Left ventricle myocardium inferior (tissue), 1 donor: ENCODE results near the gene OPN1SW. TPM values are rescaled to one million over a fixed set of nuclear protein-coding genes. Genes with fewer than 3 reads are reported as not detected.

Source experiments
- DNase-seq: peaks from one replicate; pipeline ENCODE4 v3.0.0-alpha.2; 2020
- H3K27ac ChIP-seq: fragments of 200-600 bp; replicated peaks from 2 replicates; pipeline ENCODE4 v1.8.0; 2021
- H3K27me3 ChIP-seq: fragments of 200-600 bp; 2 replicates; pipeline ENCODE4 v1.8.0; 2021; ENCODE audit warnings: low read depth
- H3K36me3 ChIP-seq: fragments of 200-600 bp; 2 replicates; pipeline ENCODE4 v1.8.0; 2021
- H3K4me1 ChIP-seq: fragments of 200-600 bp; 2 replicates; pipeline ENCODE4 v1.8.0; 2021
- H3K4me3 ChIP-seq: fragments of 200-600 bp; 2 replicates; pipeline ENCODE4 v1.8.0; 2021; ENCODE audit warnings: mild to moderate bottlenecking, moderate library complexity
- H3K9me3 ChIP-seq: fragments of 200-600 bp; replicated peaks from 2 replicates; pipeline ENCODE4 v1.8.0; 2021
- intact Hi-C: fragments of 100-400 bp; cut with micrococcal nuclease; formaldehyde crosslinking; loops from one replicate; pipeline ENCODE4 v1.11.0; 2022
- total RNA-seq: library from RNA; stranded (reverse); fragmentation: NEBNext Ultra II Directional; extraction: Animal tissue kit (Norgen Biotek cat#: 25700); gene quantifications from one replicate; pipeline ENCODE4 v1.2.1, GENCODE V29; 2021
- TF ChIP-seq, protein P1 (sequence below): fragments of 200-600 bp; IDR thresholded peaks from 2 replicates; pipeline ENCODE4 v1.8.0; 2021; ENCODE audit warnings: antibody characterized with exemption, mild to moderate bottlenecking, borderline replicate concordance
- donor health status: DM: no; HTN: yes; CAD: no; lungs with severe emphysema.

The OPN1SW gene
- total RNA-seq, 1 donor from 2014 or later = not detected

DNA sequence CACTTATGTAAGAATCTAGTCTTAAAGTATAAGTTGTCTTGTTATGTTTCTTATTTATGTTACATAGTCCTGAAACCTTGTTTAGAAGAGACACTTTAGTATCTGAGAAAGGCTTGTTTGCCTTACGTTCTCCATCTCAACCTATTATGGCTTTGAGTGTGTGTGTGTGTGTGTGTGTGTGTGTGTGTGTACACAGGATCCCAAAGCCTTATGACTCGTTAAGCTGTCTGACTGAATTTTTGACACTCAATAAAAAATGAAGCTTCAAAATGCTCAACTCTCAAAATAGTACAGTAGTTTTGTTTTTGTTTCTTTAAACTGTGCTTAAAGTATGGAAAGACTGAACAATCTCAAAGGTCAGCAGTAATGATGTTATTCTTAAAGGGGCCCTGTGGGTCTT is 18.4 kb downstream of the OPN1SW start:
- no peak for DNase-seq
- Histone ChIP-seq H3K4me1 (peaks cover 49% of the 10 kb centered on the region), H3K4me3 (no peak overlapping the region), H3K27ac (peak overlapping the region; percentile 58), H3K27me3 (no peaks in the 10 kb centered on the region), H3K36me3 (peaks cover 61% of the 10 kb centered on the region), H3K9me3 (no peaks in the 10 kb centered on the region)
- intact Hi-C loops = no loop called here
- TF ChIP-seq, protein P1, sequence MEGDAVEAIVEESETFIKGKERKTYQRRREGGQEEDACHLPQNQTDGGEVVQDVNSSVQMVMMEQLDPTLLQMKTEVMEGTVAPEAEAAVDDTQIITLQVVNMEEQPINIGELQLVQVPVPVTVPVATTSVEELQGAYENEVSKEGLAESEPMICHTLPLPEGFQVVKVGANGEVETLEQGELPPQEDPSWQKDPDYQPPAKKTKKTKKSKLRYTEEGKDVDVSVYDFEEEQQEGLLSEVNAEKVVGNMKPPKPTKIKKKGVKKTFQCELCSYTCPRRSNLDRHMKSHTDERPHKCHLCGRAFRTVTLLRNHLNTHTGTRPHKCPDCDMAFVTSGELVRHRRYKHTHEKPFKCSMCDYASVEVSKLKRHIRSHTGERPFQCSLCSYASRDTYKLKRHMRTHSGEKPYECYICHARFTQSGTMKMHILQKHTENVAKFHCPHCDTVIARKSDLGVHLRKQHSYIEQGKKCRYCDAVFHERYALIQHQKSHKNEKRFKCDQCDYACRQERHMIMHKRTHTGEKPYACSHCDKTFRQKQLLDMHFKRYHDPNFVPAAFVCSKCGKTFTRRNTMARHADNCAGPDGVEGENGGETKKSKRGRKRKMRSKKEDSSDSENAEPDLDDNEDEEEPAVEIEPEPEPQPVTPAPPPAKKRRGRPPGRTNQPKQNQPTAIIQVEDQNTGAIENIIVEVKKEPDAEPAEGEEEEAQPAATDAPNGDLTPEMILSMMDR = no peak

DNA sequence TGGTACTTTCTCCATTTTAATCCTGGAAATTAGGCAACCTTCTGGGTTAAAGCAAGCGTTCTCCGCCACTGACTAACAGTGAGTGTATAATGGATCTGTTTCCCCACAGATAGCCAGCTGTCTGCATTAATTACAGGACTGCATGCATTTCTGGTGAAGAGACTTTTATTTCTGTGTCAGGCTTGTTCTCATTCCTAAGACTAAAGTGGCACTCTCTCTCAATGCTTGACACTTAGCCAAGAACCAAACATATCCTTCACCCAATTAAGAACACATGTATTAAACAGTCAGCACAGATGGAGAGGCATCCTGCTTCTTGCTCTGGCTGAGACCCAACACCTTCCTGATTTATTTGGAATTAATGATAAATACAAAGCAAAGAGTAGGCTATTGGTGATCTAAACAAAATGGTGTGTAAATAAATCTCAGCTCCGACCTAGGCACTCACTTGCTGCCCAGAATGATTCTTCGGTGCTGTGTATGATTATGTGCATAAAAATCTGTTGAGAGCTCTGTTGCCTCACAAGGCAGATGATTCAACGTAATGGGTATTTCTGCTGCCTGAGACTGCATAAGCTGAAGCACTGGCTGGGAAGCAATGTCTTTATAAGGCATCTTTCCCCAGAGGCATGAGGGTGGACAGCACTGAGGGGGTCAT is 19.6 kb downstream of the OPN1SW start:
- Histone ChIP-seq H3K36me3 (peaks cover 49% of the 10 kb centered on the region), H3K4me3 (no peak overlapping the region), H3K27me3 (no peaks in the 10 kb centered on the region), H3K4me1 (peaks cover 61% of the 10 kb centered on the region), H3K9me3 (no peaks in the 10 kb centered on the region), H3K27ac (peak overlapping the region; percentile 58)
- intact Hi-C loops = no loop called here
- TF ChIP-seq, protein P1 = no peak
- no peak for DNase-seq

DNA sequence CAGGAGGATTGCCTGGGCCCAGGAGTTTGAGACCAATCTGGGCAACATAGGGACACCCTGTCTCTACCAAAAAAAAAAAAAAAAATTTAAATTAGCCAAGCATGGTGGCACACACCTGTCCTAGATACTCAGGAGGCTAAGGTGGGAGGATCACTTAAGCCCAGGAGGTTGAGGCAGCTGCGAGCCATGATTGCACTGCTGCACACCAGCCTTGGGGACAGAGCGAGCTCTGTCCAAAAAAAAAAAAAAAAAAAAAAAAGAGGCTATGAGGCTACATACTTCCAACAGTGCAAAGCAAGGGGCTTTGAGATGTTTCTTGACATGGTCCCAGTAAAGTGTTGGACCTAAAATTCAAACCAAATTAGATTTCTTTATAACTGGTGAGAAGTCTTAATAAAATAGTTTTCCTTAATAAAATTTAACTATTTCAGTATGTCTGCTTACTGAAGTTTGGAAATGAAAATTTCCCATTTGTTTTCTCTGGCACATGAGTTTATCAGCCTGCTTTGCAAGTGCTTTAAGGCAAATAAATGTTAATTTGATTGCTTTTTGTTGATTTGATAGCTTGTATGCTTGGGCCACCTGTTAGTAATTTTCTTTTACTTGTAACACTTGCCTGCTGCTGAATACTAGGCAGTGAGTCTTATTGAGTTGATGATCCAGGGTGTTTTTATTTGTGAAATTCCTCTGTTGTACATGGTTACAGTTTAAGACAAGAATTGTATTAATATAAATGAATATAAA is 20.3 kb downstream of the OPN1SW start:
- no peaks in the 10 kb centered on the region for H3K9me3 ChIP-seq
- TF ChIP-seq, protein P1 = no peak
- H3K27me3 ChIP-seq = no peaks in the 10 kb centered on the region
- H3K36me3 ChIP-seq = peaks cover 49% of the 10 kb centered on the region
- no peak overlapping the region for H3K4me3 ChIP-seq
- intact Hi-C loops = no loop called here
- no peak for DNase-seq
- peak overlapping the region; percentile 58 for H3K27ac ChIP-seq
- H3K4me1 ChIP-seq = peaks cover 61% of the 10 kb centered on the region

DNA sequence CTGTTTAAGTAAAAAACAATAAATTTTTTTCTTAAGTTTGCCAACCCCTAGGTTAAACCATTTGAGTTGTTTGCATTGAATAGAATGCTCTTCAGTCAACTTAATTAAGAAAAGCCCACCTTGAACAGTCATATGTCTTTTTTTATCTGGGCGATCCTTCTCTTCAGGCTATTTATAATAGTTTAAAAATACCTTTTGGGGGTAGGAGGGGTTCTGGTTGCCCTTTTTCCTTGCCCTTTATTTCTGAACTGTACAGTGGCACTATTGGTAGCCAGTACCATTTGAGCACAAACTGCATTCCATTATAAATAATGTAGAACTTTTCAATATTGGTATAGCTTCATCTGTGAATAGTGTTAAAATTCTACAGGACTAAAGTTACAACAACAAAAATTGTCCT is 23.3 kb downstream of the OPN1SW start:
- intact Hi-C loops = no loop called here
- Histone ChIP-seq H3K27me3 (no peaks in the 10 kb centered on the region), H3K27ac (peak overlapping the region; percentile 57), H3K9me3 (no peaks in the 10 kb centered on the region), H3K4me3 (peak overlapping the region; percentile 20), H3K36me3 (peaks cover 53% of the 10 kb centered on the region), H3K4me1 (peaks cover 76% of the 10 kb centered on the region)
- TF ChIP-seq, protein P1 = no peak
- DNase-seq = no peak

DNA sequence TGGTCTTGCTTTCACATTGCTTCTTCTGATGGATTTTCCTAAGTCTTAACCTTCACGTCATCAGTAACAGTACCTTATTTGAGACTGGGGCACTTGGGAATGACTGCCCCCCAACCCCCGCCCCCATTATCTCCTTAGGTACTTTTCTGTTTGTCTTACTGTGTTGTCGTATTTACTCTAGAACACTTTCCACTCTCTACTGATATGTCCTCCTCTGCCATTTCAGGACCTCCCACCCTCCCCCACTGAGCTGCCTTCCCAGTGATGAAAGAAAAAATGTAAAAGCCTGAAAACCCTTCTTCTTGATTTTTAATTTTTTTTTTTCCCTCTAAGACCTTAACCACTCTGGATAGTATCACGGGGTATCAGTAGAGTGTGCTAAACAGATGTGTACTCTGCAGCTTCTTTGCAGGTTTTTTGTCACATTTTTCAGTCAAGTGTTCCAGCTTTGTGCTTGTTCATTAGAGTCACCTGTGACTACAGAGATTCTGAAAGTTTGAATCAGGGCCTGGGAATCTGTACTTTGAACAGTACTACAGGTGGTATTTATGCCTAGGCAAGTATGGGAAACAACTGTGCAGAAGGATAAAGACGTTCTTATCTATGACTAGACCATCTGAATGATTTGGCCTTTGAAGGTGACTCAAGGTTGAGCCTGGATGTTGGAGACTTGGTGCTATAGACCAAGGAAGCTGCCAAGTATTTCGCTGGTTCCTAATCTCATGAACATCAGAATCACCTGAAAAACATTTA is 28.1 kb downstream of the OPN1SW start:
- no peaks in the 10 kb centered on the region for H3K27me3 ChIP-seq
- intact Hi-C loops = no loop called here
- peaks cover 27% of the 10 kb centered on the region for H3K36me3 ChIP-seq
- H3K27ac ChIP-seq = no peak overlapping the region
- H3K4me3 ChIP-seq = no peak overlapping the region
- TF ChIP-seq, protein P1 = no peak
- H3K9me3 ChIP-seq = no peaks in the 10 kb centered on the region
- H3K4me1 ChIP-seq = peaks cover 64% of the 10 kb centered on the region
- DNase-seq = no peak
